Activated CD8-positive, alpha-beta memory T cell treated with anti-CD3 and anti-CD28 coated beads, Interleukin-2, amount 50 U/mL, for 4 hours (primary cell): Measurements from ENCODE around the gene MSRB2.

Experiments
- DNase-seq: peaks from one replicate; pipeline ENCODE4 v3.0.0-alpha.2; 2020

Gene MSRB2

DNA sequence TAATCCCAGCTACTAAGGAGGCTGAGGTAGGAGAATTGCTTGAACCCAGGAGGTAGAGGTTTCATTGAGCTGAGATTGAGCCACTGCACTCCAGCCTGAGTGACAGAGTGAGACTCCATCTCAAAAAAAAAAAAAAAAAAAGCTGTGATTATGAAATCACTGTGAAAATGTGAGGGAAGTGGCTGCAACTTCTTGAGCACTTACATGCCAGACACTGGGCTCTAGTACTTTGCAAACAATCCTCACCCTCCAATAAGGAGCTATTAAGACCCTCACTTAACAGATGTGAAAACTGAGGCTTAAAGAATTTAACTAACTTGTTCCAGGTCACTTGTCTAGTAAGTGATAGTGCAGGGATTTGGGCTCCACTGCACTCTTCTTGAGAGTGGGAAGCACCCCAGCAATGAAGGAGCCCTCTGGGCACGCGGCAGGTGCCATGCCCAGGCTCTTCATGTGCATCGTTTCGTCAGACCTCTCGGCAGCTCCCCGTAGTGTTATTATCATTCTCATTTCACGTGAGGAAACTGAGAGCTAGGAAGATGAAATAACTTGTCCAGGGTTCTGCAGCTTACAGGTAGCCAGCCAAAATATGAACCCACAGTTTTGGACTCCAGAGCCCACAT is 19.0 kb downstream of the MSRB2 start:
- DNase-seq, result no peak

DNA sequence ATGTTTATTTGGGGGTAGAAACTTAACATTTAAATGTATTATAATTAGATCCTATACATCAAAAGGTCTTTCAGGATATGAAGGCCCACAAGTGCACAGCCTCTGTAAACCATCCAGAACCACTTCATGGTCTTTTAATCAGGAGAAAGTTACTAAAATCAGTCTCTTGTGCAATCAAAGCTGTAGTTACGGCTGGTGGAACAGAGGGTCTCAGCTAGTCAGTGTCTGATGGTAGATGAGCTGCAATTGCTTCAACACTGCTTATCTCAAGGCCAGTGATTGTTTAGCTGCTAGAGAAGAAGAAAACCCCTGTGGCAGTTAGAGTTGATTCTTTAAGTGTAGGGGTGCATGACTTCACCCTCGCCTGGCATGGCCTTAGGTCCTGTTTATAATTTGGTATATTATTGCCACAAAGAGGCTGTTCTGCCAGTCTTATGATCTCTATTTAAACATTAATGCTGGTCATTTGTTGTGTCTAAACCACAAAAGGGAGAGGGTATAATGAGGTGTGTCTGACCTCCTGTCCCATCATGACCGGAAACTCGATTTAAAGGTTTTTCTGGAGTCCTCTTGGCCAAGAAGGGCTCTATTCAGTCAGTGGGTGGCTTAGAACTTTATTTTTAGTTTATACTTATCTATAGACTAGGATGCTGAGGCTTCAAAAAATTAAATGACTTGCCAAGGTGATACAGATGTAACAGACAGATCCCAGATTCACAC is 21.3 kb downstream of the MSRB2 start:
- no peak for DNase-seq

DNA sequence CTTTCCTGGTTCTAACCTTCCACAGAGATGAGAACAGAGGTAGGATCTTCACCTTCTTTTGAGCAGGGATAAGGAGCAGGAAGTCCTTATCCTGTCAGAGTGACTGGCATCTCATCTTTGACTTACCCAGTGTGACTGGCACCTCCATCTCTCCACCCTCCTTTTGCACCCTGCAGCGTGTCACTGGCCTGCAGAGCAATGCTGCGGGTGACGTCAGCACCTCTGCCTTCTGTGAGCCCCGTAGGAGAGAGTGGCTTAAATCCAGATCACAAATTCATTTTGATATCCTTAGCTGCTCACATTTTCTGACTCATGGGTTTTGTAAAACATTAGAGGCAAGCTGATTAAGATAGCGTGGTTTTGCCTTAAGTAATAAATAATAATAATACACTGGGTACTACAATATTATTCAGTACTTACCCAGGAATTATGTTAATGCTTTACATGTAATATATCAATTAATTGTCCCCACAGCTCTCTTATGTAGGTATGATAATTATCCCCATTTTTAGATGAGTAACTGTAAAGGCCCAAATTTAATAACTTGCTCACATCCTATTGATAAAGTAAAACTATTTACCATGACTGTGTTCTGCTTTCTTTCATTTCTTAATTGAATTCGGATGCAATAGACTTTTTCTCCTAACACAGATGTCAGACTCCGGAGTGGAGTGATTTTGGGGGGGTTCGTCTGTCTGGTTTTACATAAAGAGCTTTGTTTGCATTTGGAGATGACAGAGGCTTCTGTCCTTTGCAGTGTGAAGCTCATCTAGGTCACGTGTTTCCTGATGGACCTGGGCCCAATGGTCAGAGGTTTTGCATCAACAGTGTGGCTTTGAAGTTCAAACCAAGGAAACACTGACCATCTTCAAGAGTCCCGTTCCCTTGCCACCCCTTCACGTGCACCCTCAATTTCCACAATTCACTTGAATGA is 24.9 kb downstream of the MSRB2 start:
- DNase-seq, result no peak

DNA sequence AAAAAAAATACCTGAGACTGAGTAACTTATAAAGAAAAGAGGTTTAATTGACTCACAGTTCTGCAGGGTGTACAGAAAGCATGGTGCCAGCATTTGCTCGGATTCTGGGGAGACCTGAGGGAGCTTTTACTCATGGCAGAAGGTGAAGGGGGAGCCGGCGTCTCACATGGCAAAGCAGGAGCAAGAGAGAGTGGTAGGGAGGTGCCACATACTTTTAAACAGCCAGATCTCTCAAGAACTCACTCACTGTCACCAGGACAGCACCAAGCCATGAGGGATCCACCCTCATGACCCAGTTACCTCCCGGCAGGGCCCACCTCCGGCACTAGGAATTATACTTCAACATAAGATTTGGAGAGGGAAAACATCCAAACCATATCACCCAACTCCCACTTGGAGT is 25.8 kb downstream of the MSRB2 start:
- no peak for DNase-seq

DNA sequence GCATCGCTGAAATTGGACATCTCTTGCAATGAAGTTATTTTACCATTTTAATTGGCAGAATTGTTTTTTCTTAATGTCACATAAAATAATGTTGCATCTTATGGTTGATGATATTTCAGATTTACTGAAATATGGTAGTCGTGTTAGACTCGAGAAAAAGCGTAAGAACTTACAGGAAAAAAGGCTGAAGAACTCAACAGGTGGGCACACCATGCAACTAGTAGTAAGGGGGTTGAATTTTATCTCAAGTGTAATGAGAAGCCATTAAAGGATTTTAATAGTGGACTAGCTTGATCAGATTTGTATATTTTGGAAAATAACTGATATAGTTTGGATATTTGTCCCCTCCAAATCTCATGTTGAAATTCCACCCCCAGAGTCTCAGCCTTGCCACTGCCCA is 41.1 kb downstream of the MSRB2 start:
- DNase-seq, result no peak

DNA sequence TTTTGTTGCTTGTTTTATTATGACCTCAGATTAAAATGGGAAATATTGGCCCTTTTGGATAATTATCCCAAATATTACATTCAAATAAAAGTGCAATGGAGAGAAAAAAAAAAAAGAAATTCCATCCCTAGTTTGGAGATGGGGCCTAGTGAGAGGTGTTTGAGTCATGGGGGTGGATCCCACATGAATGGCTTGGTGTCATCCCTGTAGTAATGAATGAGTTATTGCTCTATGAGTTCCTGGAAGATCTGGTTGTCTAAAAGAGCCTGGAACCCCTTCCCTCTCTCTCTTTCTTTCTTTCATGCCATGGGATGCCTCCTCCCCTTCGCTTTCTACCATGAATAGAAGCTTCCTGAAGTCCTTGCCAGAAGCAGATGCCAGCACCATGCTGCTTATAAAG is 44.3 kb downstream of the MSRB2 start:
- no peak for DNase-seq

DNA sequence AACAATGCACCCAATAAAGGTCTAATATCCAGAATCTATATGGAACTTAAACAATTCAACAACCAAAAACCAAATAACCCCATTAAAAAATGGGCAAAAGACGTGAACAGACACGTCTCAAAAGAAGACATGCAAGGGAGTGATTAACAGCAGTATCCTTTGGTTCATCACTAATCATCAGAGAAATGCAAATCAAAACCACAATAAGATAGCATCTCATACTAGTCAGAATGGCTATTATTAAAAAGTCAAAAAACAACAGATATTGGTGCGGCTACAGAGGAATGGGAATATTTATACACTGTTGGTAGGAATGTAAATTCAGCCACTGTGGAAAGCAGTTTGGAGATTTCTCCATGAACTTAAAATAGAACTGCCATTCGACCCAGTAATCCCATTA is 46.6 kb downstream of the MSRB2 start:
- DNase-seq, result no peak

DNA sequence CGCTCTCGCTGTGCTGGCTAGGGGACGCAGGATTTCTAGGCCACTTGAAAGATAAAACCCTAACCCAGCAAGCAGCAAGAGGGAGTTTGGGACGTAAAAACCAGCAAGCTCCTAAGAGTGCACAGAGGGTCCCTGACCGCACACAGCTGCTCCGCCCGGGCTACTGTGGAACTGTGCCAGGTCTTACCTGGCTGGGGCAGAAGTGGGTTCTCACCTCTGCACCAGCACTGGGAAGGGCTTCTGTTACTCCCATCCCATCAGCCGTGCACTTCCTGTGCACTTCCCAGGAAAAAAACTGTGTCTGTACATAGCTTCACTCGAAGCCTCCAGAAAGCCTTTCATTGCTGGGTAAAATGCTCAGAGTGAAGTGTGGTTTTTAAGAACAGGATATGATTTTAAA is 50.9 kb downstream of the MSRB2 start:
- DNase-seq, result no peak

DNA sequence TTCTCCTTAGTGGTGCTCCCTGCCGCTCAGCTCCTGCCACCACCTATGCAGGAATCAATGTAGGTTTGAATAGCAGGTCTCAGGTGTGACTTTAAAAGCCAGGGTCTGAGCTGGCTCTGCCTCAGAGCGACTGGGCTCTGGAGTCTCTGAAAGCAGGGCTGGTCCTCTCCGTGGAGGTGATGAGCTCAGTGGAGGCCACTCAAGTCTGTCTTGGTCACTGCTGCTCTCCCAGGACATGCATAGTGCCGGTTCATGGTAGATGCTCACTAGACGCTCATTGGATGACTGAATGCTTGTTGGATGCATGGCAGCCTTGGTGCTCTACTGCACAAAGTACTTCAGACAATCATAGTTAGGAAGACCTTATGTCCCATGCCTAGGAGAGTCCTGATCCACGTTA is 51.7 kb downstream of the MSRB2 start:
- DNase-seq, result no peak

DNA sequence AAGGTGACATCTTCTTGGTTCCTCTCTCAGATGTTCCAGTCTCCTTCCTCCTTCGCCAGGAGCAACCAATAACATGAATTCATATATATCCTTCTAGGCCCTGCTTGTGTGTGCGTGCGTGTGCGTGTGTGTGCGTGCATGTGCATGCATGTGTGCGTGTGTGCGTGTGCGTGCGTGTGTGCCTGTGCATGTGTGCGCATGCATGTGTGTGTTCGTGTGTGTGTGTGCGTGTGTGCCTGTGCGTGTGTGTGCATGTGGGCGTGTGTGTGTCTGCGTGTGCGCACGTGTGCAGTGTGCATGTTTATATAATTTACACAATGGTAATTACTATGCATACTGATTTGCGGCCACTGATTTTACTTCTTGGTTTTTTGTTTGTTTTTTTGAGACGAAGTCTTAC is 52.8 kb downstream of the MSRB2 start:
- no peak for DNase-seq

DNA sequence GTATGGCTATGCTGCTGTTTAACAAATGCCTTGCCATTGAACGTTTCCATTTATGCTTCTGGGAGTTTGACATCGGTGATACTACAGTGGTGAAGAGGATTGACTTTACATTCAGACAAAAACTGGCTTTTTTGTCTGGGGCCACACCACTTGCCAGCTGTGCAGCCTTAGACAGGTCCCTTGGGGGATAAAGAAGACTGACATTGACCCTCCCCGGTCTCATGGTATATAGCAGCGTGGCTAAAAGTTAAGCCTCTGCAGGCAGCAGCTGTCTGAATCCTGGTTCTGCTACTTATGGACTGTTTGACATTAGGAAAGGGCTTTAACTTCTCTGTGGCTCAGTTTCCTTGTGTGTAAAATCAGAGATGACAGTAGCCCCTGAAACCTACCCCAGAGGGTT is 54.7 kb downstream of the MSRB2 start:
- no peak for DNase-seq

DNA sequence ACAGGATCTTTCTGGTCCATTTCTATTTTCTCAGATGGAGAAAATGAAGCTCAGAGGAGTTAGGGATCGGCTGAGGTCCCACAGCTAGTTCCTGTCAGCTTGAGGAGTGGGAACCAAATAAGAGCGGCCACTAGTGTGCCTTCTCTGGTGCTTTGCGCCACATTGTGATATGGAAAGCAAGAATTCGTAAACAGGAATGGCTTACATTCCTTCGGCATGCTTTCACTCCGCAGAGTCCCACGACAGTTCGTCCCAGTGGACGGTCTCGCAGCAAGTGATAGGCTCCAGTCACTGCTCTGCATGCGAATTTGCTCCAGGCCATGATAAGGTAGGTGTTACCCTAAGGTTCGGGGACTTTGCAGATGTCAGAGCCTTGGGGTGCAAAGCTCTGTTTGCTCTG is 55.2 kb downstream of the MSRB2 start:
- DNase-seq, result no peak

DNA sequence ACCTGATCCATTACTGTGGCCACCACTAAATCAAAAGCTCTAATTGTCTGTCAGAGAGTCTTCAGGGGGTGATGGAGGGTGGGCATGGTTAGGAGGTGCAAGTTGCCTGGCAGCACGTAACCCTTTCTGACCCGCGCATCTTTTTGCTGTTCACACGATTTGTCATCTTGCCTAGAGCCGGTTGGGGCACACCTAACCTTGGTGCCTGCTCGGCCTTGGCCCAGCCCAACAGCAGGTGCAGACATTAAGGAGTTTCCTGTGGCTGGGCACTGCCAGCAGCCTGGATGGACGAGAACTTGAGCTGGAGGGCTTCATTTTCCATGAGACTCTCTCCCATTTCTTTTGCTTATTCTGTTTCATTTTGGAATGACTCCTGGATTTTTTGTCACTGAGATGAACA is 55.7 kb downstream of the MSRB2 start:
- DNase-seq, result no peak

DNA sequence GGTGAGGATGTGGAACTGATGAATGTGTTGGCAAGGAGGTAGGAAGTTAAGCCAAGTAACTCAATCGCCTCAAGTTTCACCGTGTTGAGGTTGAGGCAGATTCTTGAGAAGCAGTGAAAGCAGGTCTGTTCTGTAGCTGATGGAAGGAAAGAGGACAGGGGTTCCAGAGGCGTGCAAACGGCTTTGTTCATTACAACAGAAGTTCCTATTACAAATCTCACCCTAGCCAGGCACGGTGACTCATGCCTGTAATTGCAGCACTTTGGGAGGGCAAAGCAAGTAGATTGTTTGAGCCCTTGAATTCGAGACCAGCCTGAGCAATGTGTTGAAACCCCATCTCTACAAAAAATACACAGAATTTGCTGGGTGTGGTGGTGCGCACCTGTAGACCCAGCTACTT is 59.8 kb downstream of the MSRB2 start:
- no peak for DNase-seq

DNA sequence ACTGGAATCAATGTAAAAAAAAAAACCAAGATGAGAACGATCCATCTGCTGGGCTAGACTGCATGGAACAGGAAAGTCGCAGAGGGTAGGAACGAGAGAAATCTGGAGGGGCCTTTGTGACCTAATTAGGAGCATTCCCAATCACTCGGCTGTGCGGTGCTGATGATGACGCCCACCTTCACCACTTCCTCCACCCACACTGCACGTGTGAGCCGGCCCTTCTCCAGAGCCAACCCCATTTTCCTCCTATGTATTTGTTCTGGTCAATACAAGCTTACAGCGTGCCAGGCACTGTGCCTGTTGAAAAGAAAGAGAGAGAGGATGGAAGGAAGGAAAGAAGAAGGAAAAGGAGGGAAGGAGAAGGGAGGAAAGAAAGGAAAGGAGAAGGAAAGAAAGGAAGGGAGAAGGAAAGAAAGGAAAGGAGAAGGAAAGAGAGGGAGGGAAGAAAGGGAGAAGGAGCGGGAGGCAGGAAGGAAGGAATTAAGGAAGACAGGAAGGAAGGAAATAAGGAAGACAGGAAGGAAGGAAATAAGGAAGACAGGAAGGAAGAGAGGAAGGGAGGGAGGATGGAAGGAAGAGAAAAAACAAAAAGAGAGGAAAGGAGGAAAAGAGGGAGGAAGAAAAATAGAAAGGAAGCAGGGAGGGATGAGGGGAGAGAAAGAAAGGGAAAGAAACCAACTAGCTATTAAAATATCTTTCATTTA is 61.2 kb downstream of the MSRB2 start:
- DNase-seq, result no peak

DNA sequence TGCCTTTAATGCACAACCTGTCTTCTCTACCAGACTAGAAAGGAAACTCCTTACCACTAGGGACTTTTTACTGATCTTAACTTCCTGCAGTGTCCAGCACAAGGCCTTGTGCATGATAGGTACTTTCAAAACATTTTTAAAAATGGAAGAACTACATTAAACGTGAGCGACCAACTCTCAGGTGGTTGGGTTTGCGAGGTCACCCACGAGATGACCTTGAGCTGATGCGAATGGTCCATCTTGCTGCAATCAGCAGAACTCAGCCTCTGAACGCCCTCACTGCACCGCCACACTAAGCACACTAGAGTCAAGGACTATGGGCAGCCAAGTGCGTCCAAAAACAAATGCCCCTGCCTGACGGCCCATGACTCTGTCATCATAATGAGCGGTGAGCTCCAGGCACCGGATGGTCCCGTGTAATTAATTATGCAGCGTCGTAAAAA is 61.9 kb downstream of the MSRB2 start:
- DNase-seq, result no peak

DNA sequence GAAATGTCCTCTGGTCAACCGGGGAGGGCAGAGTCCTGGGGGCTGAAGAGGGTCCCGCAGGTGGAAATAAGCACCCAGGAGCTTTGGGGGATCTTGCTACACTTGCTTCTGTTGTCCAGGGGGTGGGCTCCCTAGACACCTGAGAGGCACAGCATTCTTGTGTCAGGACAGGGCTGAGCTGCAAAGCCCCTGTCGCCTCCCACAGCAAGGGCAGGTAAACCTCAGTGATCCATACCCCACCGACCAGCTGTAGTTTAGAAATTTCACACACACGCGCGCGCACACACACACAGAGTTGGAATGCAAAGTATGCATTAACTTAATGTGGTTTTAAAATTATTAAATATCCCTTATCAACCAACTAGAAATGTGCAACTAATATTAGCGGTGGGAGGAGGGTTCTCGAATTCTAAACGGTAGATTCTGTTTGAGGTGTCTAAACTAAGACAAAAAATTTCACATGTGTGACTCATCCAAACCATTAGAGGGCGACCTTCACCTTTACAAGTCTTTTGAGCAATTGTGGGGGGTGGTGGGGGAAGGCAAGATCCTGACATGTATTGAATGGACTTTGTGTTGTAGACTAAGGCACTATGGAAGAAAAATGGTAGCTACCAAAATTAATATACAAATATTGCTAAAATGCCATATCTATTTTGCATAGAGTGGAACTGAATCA is 62.5 kb downstream of the MSRB2 start:
- no peak for DNase-seq

DNA sequence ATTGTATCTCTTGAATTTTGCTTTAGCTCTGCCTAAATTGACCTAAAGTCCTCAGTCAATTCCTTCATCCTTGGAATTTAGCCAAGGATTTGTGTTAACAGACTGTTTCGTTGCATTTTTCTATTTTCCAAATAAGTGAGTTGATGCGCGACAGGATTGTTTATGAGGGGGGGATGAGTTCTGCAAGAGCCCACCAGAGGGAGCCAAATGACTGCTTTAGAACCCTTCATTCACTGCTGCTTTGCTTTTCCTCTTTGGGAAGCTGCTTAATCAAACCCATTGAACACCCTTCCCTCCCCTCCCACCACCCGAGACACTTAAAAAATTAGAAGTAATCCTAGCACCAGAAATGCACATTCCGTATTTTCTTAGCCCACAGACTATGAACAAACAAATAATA is 63.0 kb downstream of the MSRB2 start:
- DNase-seq, result peak; percentile 22

DNA sequence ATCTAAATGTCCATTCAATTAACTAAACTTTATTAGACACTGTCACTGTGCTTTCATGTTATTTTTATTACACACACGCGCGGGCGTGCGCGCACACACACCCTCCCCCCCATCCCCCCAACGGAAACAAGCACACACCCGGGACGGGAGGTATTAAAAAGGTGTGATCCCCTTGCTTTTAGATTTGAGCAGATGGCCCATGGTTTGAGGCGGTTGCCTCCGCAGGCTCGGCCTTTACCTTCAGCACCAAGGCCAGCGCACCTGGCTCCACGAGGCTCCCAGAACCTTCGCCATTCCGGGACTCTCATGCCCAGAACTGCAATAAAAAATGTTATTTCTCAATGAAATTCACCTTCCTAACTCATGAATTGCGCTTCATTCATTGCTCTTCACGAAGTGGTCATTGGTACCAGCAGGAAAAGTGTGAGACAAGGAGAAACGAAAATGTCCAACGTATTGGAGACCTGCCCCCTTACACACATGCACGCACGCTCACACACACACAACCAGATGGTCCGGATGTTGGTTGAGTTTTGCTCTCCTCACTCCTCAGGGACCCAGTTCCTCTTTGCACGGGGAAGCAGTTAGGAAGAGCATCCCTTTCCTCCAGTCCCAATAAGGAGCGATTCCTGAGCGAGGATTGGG is 76.0 kb downstream of the MSRB2 start:
- no peak for DNase-seq
